ENCODE data around the gene FNBP1.

FNBP1 gene

GRCh38 chr9:130042885-130043653 lies at the start of gene FNBP1:
Gene FNBP1 (minus strand): TSS chr9:130043189. CDS start chr9:130042975, 214 bp downstream.
- no peaks in the 10 kb centered on the region for H3K27me3 ChIP-seq (ENCODE audit: low read length)
- H2AFZ ChIP-seq (ENCODE audit: low read depth, low read length, severe bottlenecking), result peak within 1 kb of the TSS; percentile 45
- H3K4me3 ChIP-seq (ENCODE audit: insufficient read depth, low read length, poor library complexity, severe bottlenecking), result peak within 1 kb of the TSS; percentile 88
- peak within 1 kb of the TSS; percentile 99 for H3K27ac ChIP-seq (ENCODE audit: low read depth, low read length)
- H3K9me3 ChIP-seq (ENCODE audit: insufficient read depth, low read length), result no peaks in the 10 kb centered on the region
- no peaks in the 10 kb centered on the region for H3K9me2 ChIP-seq (replicated peaks; ENCODE audit: insufficient read depth, low read length)
- H3K79me2 ChIP-seq (ENCODE audit: insufficient read depth, low read length), result peaks cover 53% of the 10 kb centered on the region
- peak within 1 kb of the TSS; percentile 96 for H3K9ac ChIP-seq (ENCODE audit: low read length)
- H4K20me1 ChIP-seq (ENCODE audit: low read depth, low read length), result no peaks in the 10 kb centered on the region
- H3F3A ChIP-seq (ENCODE audit: insufficient read depth), result peaks cover 58% of the 10 kb centered on the region
- TF ChIP-seq CTCF (IDR thresholded peaks at IDR 0.05; ENCODE audit: insufficient read depth, low read length, poor library complexity, severe bottlenecking) (no peak), EZH2phosphoT487 (conservative IDR thresholded peaks at IDR 0.05; ENCODE audit: low read length) (no peak)
- no peaks in the 10 kb centered on the region for H3K36me3 ChIP-seq (ENCODE audit: low read length)
- peak within 1 kb of the TSS; percentile 94 for H3K4me2 ChIP-seq (ENCODE audit: low read depth, low read length, poor library complexity, severe bottlenecking)

DNA sequence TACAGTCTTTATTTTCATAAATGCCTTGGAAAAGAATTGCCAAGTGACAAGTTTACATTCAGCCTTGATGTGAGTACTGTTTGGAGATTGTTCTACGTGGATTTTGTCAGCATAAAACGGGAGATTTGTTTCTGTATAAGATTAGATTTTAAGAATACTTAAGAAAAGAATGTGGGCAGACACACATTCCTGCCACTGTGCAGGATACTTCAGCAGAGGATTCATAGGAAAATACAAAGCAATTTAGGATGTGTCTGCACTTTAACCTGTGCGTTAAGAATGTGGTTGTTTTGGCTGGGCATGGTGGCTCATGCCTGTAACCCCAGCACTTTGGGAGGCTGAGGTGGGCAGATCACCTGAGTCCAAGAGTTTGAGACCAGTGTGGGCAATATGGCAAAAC lies 47.9 kb upstream of the FNBP1 start:
- peaks cover 5% of the 10 kb centered on the region; the same call in 1 of the 2 replicates for H3K36me3 ChIP-seq (ENCODE audit: low read length)
- H3K27me3 ChIP-seq (ENCODE audit: low read length), result no peaks in the 10 kb centered on the region
- no peak for TF ChIP-seq EZH2phosphoT487 (conservative IDR thresholded peaks at IDR 0.05; ENCODE audit: low read length)
- TF ChIP-seq CTCF (IDR thresholded peaks at IDR 0.05; ENCODE audit: insufficient read depth, low read length, poor library complexity, severe bottlenecking), result no peak
- no peak overlapping the region for H3K4me2 ChIP-seq (ENCODE audit: low read depth, low read length, poor library complexity, severe bottlenecking)
- peaks cover 3% of the 10 kb centered on the region; the same call in 1 of the 2 replicates for H3F3A ChIP-seq (ENCODE audit: insufficient read depth)
- H3K27ac ChIP-seq (ENCODE audit: low read depth, low read length), result no peak overlapping the region
- no peaks in the 10 kb centered on the region for H3K9me2 ChIP-seq (replicated peaks; ENCODE audit: insufficient read depth, low read length)
- no peaks in the 10 kb centered on the region for H3K9me3 ChIP-seq (ENCODE audit: insufficient read depth, low read length)
- H2AFZ ChIP-seq (ENCODE audit: low read depth, low read length, severe bottlenecking), result no peak overlapping the region
- H3K9ac ChIP-seq (ENCODE audit: low read length), result no peak overlapping the region
- no peaks in the 10 kb centered on the region for H3K79me2 ChIP-seq (ENCODE audit: insufficient read depth, low read length)
- no peak overlapping the region for H3K4me3 ChIP-seq (ENCODE audit: insufficient read depth, low read length, poor library complexity, severe bottlenecking)
- H4K20me1 ChIP-seq (ENCODE audit: low read depth, low read length), result no peaks in the 10 kb centered on the region

- Histone ChIP-seq H3K36me3 (ENCODE audit: low read length) (peaks cover 5% of the 10 kb centered on the region; the same call in 1 of the 2 replicates), H3K27ac (ENCODE audit: low read depth, low read length) (no peak overlapping the region), H3K79me2 (ENCODE audit: insufficient read depth, low read length) (no peaks in the 10 kb centered on the region), H2AFZ (ENCODE audit: low read depth, low read length, severe bottlenecking) (no peak overlapping the region), H3K4me3 (ENCODE audit: insufficient read depth, low read length, poor library complexity, severe bottlenecking) (no peak overlapping the region), H3K9ac (ENCODE audit: low read length) (no peak overlapping the region), H3K9me2 (replicated peaks; ENCODE audit: insufficient read depth, low read length) (no peaks in the 10 kb centered on the region), H3K9me3 (ENCODE audit: insufficient read depth, low read length) (no peaks in the 10 kb centered on the region), H3K27me3 (ENCODE audit: low read length) (no peaks in the 10 kb centered on the region), H3F3A (ENCODE audit: insufficient read depth) (peaks cover 3% of the 10 kb centered on the region; the same call in 1 of the 2 replicates), H4K20me1 (ENCODE audit: low read depth, low read length) (no peaks in the 10 kb centered on the region), H3K4me2 (ENCODE audit: low read depth, low read length, poor library complexity, severe bottlenecking) (no peak overlapping the region)
- no peak for TF ChIP-seq EZH2phosphoT487 (conservative IDR thresholded peaks at IDR 0.05; ENCODE audit: low read length)
- TF ChIP-seq CTCF (IDR thresholded peaks at IDR 0.05; ENCODE audit: insufficient read depth, low read length, poor library complexity, severe bottlenecking), result no peak
Measured at GRCh38 chr9:130089141-130089540, 46.2 kb upstream of the FNBP1 start.
